GM23248 (cell line): Measurements from ENCODE around the gene MAP3K14. TPM values are rescaled to one million over a fixed set of nuclear protein-coding genes. Genes with fewer than 3 reads are reported as not detected.

ENCODE experiments used
- DNase-seq: peaks from one replicate; pipeline ENCODE4 v3.0.0-alpha.2; 2015
- H2AFZ ChIP-seq: fragments of 200-600 bp; sonication (generic); 2 replicates; pipeline ENCODE4 v1.6.1; 2016; ENCODE audit warnings: antibody characterized with exemption
- H3F3A ChIP-seq: fragments of 200-600 bp; sonication (generic); 2 replicates; pipeline ENCODE4 v1.6.1; 2016; ENCODE audit warnings: mild to moderate bottlenecking, antibody characterized with exemption, mixed run types; ENCODE audit not compliant: insufficient read depth
- H3K27ac ChIP-seq: fragments of 200-600 bp; sonication (generic); 2 replicates; pipeline ENCODE4 v1.5.1; 2016; ENCODE audit warnings: mild to moderate bottlenecking
- H3K27me3 ChIP-seq: fragments of 200-600 bp; sonication (generic); replicated peaks from 2 replicates; pipeline ENCODE4 v1.6.1; 2016; ENCODE audit warnings: mild to moderate bottlenecking; ENCODE audit not compliant: insufficient read depth
- H3K36me3 ChIP-seq: fragments of 200-600 bp; sonication (generic); 2 replicates; pipeline ENCODE4 v1.6.1; 2016; ENCODE audit warnings: low read depth, mild to moderate bottlenecking
- H3K4me1 ChIP-seq: fragments of 200-600 bp; sonication (generic); 2 replicates; pipeline ENCODE4 v1.6.1; 2016; ENCODE audit warnings: mild to moderate bottlenecking; ENCODE audit not compliant: insufficient read depth
- H3K4me2 ChIP-seq: fragments of 200-600 bp; sonication (generic); one replicate; pipeline ENCODE4 v1.6.1; 2016; ENCODE audit warnings: mild to moderate bottlenecking; ENCODE audit not compliant: unreplicated experiment
- H3K4me3 ChIP-seq: fragments of 200-600 bp; sonication (generic); 2 replicates; pipeline ENCODE4 v1.5.1; 2016; ENCODE audit warnings: mild to moderate bottlenecking
- H3K79me2 ChIP-seq: fragments of 200-600 bp; sonication (generic); 2 replicates; pipeline ENCODE4 v1.6.1; 2016; ENCODE audit warnings: mild to moderate bottlenecking; ENCODE audit not compliant: insufficient read depth
- H3K9ac ChIP-seq: fragments of 200-600 bp; sonication (generic); 2 replicates; pipeline ENCODE4 v1.6.1; 2016; ENCODE audit warnings: mild to moderate bottlenecking
- H3K9me2 ChIP-seq: fragments of 200-600 bp; sonication (generic); 2 replicates; pipeline ENCODE4 v1.6.1; 2016; ENCODE audit warnings: mixed run types, mild to moderate bottlenecking, moderate library complexity; ENCODE audit not compliant: insufficient read depth
- H3K9me3 ChIP-seq: fragments of 200-600 bp; sonication (generic); one replicate; pipeline ENCODE4 v1.6.1; 2017; ENCODE audit warnings: low read depth
- H4K20me1 ChIP-seq: fragments of 200-600 bp; sonication (generic); 2 replicates; pipeline ENCODE4 v1.6.0; 2016; ENCODE audit not compliant: insufficient read depth
- EZH2 ChIP-seq: fragments of 200-600 bp; sonication (generic); IDR thresholded peaks from 2 replicates; pipeline ENCODE4 v1.6.1; 2018; ENCODE audit warnings: antibody characterized with exemption, mild to moderate bottlenecking; ENCODE audit not compliant: insufficient read depth, poor library complexity, severe bottlenecking
- EZH2phosphoT487 ChIP-seq: fragments of 200-600 bp; sonication (generic); IDR thresholded peaks from 2 replicates; pipeline ENCODE4 v1.6.1; 2018; ENCODE audit warnings: antibody characterized with exemption, moderate library complexity, mild to moderate bottlenecking, low read depth; ENCODE audit not compliant: insufficient read depth
- WGBS, 2 experiments: methylation state at CpG; one replicate each; pipeline ENCODE4 v1.1.6; 2015 to 2017; ENCODE audit warnings: low lambda C conversion rate in 2 of 2, low coverage in 1 of 2; ENCODE audit errors: missing lambda C conversion rate in 2 of 2; 5-methylcytosine and 5-hydroxymethylcytosine counted together
- in situ Hi-C: fragments of 300-500 bp; cut with MboI; formaldehyde crosslinking; loops from 2 replicates; pipeline ENCODE4 v1.15.0; 2020
- polyA plus RNA-seq: library from polyadenylated mRNA; unstranded; fragments of >200 nt; fragmentation: Nextera tagmentation; extraction: Ambion mirVana; gene quantifications from 2 replicates; pipeline ENCODE4 v1.2.1, GENCODE V29; 2016
- total RNA-seq: library from RNA; depleted of rRNA; stranded (reverse); fragments of >200 nt; shearing (Covaris generic); gene quantifications from 2 replicates; pipeline ENCODE4 v1.2.3, GENCODE V29; 2014

The MAP3K14 gene
- total and polyA plus RNA-seq, 2 experiments from 2014 or later = 3.4 to 4.2 TPM

DNA sequence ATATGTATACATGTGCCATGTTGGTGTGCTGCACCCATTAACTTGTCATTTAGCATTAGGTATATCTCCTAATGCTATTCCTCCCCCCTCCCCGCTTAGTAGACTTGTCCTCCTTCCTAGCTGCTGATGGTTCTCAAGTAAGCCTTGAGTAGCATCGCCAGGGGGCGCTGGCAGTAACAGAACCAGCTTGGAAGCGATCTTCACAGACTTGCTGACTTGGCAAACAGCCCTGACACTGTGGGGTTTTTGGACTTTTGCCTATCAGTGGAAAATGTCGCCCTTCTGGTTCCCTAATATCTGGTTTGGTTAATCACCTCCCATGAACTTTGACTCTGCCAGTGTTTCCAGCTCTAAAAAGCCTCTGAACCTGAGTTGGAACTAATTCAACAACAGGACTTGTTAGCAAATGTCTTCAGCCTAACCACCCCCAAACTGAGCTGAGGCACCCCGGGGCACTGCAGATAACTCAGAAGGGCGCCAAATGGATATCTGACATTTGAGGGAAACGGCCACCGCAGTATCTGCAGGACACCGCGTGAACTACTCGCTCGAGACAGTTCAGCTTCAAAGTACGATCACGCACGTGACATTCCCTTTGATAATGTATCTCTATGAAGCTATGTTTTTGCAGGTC lies 39.5 kb downstream of the MAP3K14 start:
- H3K36me3 ChIP-seq = peaks cover 36% of the 10 kb centered on the region
- no peak for TF ChIP-seq EZH2
- no peak for TF ChIP-seq EZH2phosphoT487
- no peak overlapping the region for H3K9ac ChIP-seq
- peaks cover 15% of the 10 kb centered on the region; the same call in 1 of the 2 replicates for H3F3A ChIP-seq
- H3K4me1 ChIP-seq = peaks cover 3% of the 10 kb centered on the region; the same call in 1 of the 2 replicates
- H3K27me3 ChIP-seq = no peaks in the 10 kb centered on the region
- no peaks in the 10 kb centered on the region for H3K9me3 ChIP-seq
- H3K4me2 ChIP-seq = no peak overlapping the region
- H4K20me1 ChIP-seq = no peaks in the 10 kb centered on the region
- DNase-seq = peak; percentile 92
- no peak overlapping the region for H2AFZ ChIP-seq
- no peaks in the 10 kb centered on the region for H3K79me2 ChIP-seq
- no peaks in the 10 kb centered on the region for H3K9me2 ChIP-seq
- no peak overlapping the region for H3K4me3 ChIP-seq
- H3K27ac ChIP-seq = no peak overlapping the region
- in situ Hi-C loops = loop anchor here (10.0 kb wide), 1 partner anchor 107 kb away; no protein-coding TSS in a partner anchor
- WGBS, 2 experiments = 54 to 57% methylated on average over 16 of the region's 16 CpGs

DNA sequence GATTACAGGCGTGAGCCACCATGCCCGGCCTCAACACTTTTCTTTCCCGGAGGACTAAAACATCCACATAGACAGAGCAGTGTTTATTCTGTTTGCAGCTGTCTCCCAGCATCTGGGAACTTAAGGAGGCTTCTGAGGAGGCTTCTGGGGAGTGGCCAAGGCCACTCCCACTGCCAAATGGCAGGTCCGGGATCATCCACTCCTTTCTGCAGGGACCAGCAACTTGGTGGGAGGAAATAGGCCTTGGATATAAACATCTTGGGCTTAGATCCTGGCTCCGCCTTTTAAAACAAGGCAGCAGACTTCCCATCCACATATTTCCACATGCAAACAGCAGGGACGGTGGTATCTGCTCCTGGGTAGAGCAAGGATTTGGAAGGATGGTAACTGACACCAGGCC lies 40.8 kb downstream of the MAP3K14 start:
- Histone ChIP-seq H3K4me2 (no peak overlapping the region), H3K4me3 (no peak overlapping the region), H2AFZ (no peak overlapping the region), H3F3A (peaks cover 15% of the 10 kb centered on the region; the same call in 1 of the 2 replicates), H4K20me1 (no peaks in the 10 kb centered on the region), H3K27ac (no peak overlapping the region), H3K9ac (no peak overlapping the region), H3K79me2 (no peaks in the 10 kb centered on the region), H3K9me3 (no peaks in the 10 kb centered on the region), H3K36me3 (peaks cover 43% of the 10 kb centered on the region), H3K9me2 (no peaks in the 10 kb centered on the region), H3K4me1 (peaks cover 3% of the 10 kb centered on the region; the same call in 1 of the 2 replicates), H3K27me3 (no peaks in the 10 kb centered on the region)
- no peak for DNase-seq
- in situ Hi-C loops = loop anchor here (10.0 kb wide), 1 partner anchor 109 kb away; no protein-coding TSS in a partner anchor
- TF ChIP-seq EZH2 (no peak), EZH2phosphoT487 (no peak)
- WGBS, 2 experiments = 47 to 49% methylated on average over 6 of the region's 6 CpGs

DNA sequence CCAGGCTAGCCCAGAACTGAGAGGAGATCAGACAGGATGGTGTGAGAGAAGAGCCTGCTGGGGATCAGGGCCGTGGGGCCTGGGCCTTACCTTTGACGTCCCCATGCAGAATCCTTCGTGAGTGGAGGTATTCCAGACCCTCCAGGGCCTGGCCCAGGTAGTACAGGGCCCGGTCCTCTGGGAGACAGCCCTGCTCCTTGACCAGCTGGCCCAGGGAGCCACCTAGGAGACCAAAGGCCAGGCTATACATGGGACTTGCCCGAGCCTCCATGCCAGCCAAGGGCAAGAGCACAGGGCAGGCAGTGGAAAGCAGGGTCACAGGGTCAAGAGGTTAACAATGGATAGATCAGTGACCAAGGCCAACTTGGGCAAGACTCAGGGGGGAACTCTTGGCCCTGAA lies 42.8 kb downstream of the MAP3K14 start:
- Histone ChIP-seq H3K9me2 (no peaks in the 10 kb centered on the region), H2AFZ (no peak overlapping the region), H3K79me2 (no peaks in the 10 kb centered on the region), H3F3A (peaks cover 11% of the 10 kb centered on the region; the same call in 1 of the 2 replicates), H4K20me1 (no peaks in the 10 kb centered on the region), H3K36me3 (peaks cover 40% of the 10 kb centered on the region), H3K4me3 (no peak overlapping the region), H3K27ac (no peak overlapping the region), H3K9ac (no peak overlapping the region), H3K9me3 (no peaks in the 10 kb centered on the region), H3K4me2 (no peak overlapping the region), H3K4me1 (peaks cover 3% of the 10 kb centered on the region; the same call in 1 of the 2 replicates), H3K27me3 (no peaks in the 10 kb centered on the region)
- no peak for DNase-seq
- in situ Hi-C loops = loop anchor here (10.0 kb wide), 1 partner anchor 111 kb away; no protein-coding TSS in a partner anchor
- 88 to 90% methylated on average over 5 of the region's 5 CpGs for WGBS, 2 experiments
- TF ChIP-seq EZH2phosphoT487 (no peak), EZH2 (no peak)

DNA sequence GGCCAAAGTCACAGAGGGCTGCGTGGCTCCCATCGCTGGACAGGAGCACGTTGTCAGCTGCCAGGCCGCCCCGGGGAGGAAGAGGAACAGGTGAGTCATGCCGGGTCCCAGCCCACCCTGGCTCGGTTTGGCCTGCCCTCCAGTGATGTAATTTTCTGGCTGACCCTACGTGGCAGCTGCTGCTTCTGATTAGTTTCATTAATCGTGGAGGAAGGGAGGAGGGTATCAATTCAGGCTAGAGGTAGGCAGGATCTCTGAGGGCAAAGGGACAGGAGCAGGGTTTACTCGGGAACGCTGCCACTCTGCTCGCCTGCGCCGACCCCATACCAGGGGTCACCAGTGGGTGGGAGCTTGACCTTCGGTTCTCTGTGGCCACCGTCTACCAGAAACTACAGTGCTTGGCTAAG lies 43.3 kb downstream of the MAP3K14 start:
- H3K4me3 ChIP-seq = no peak overlapping the region
- H3K36me3 ChIP-seq = peaks cover 45% of the 10 kb centered on the region
- H3K79me2 ChIP-seq = no peaks in the 10 kb centered on the region
- no peaks in the 10 kb centered on the region for H3K27me3 ChIP-seq
- no peak overlapping the region for H3K4me2 ChIP-seq
- H3K9me3 ChIP-seq = no peaks in the 10 kb centered on the region
- peaks cover 3% of the 10 kb centered on the region; the same call in 1 of the 2 replicates for H3K4me1 ChIP-seq
- DNase-seq = peak; percentile 33
- 57 to 60% methylated on average over 16 of the region's 16 CpGs for WGBS, 2 experiments
- H2AFZ ChIP-seq = no peak overlapping the region
- H3K9me2 ChIP-seq = no peaks in the 10 kb centered on the region
- no peak for TF ChIP-seq EZH2phosphoT487
- TF ChIP-seq EZH2 = no peak
- H3K9ac ChIP-seq = no peak overlapping the region
- H3K27ac ChIP-seq = no peak overlapping the region
- in situ Hi-C loops = loop anchor here (10.0 kb wide), 1 partner anchor 111 kb away; no protein-coding TSS in a partner anchor
- H4K20me1 ChIP-seq = no peaks in the 10 kb centered on the region
- H3F3A ChIP-seq = peaks cover 6% of the 10 kb centered on the region; the same call in 1 of the 2 replicates
